Caco-2 (cell line): ENCODE measurements around the gene BMP6. TPM values are rescaled to one million over a fixed set of nuclear protein-coding genes. Genes with fewer than 3 reads are reported as not detected.

Experiments used
- BruUV-seq: library from RNA; stranded (reverse); fragments of 400-500 nt; replicated peaks from 2 replicates; lab custom pipeline; 2021; lab: Mats Ljungman, UMichigan
- CTCF ChIA-PET: fragments of 300-600 bp; sonication (Branson Sonifier 250); formaldehyde crosslinking; loops from one replicate; lab custom pipeline; 2022; ENCODE audit warnings: antibody characterized with exemption; lab: Charles Lee
- POLR2A ChIA-PET: fragments of 300-600 bp; sonication (Branson Sonifier 250); formaldehyde crosslinking; loops from one replicate; lab custom pipeline; 2022; ENCODE audit warnings: antibody characterized with exemption; lab: Charles Lee
- DNase-seq, 2 experiments: peaks; one replicate each; pipeline versions ENCODE4 v3.0.0 to v3.0.0-alpha.2; 2020 to 2022
- H3K27me3 ChIP-seq: replicated peaks from 2 replicates; pipeline ENCODE4 v1.6.0; 2011; ENCODE audit warnings: low read length; ENCODE audit not compliant: control insufficient read depth, insufficient read depth
- H3K36me3 ChIP-seq: 2 replicates; pipeline ENCODE4 v1.5.1; 2011; ENCODE audit warnings: low read length; ENCODE audit not compliant: control insufficient read depth, insufficient read depth
- H3K4me1 ChIP-seq: fragments of 250-450 bp; sonication (Bioruptor Pico); 2 replicates; pipeline ENCODE4 v1.5.1; 2020; ENCODE audit warnings: mild to moderate bottlenecking
- H3K4me3 ChIP-seq: 2 replicates; pipeline ENCODE4 v1.5.1; 2011; ENCODE audit warnings: low read depth, mild to moderate bottlenecking, control low read depth, low read length
- H3K9me3 ChIP-seq: fragments of 250-450 bp; sonication (Bioruptor Pico); 2 replicates; pipeline ENCODE4 v1.5.1; 2020; ENCODE audit warnings: mild to moderate bottlenecking, moderate library complexity
- H3K27ac Mint-ChIP-seq: one replicate; pipeline ENCODE4 v1.8.0; 2022; ENCODE audit warnings: mixed read lengths; ENCODE audit not compliant: unreplicated experiment
- H3K27me3 Mint-ChIP-seq: one replicate; pipeline ENCODE4 v1.8.0; 2022; ENCODE audit warnings: mixed read lengths; ENCODE audit not compliant: insufficient read depth, unreplicated experiment
- H3K36me3 Mint-ChIP-seq: one replicate; pipeline ENCODE4 v1.8.0; 2022; ENCODE audit warnings: mild to moderate bottlenecking, mixed read lengths; ENCODE audit not compliant: insufficient read depth, unreplicated experiment
- H3K4me1 Mint-ChIP-seq: one replicate; pipeline ENCODE4 v1.8.0; 2022; ENCODE audit warnings: low read depth, mixed read lengths; ENCODE audit not compliant: unreplicated experiment
- H3K4me3 Mint-ChIP-seq: one replicate; pipeline ENCODE4 v1.8.0; 2022; ENCODE audit warnings: mild to moderate bottlenecking, moderate library complexity, mixed read lengths; ENCODE audit not compliant: unreplicated experiment
- H3K9me3 Mint-ChIP-seq: one replicate; pipeline ENCODE4 v1.8.0; 2022; ENCODE audit warnings: mixed read lengths; ENCODE audit not compliant: unreplicated experiment
- CTCF ChIP-seq, 2 experiments: fragments of 200-600 bp in 1 of 2; IDR thresholded peaks; 1 replicate in 1 of 2; 2 replicates in 1 of 2; pipeline versions ENCODE4 v1.5.1 to v1.8.0; 2011 to 2022; ENCODE audit warnings: antibody characterized with exemption in 1 of 2, control low read depth in 1 of 2, inconsistent platforms in 1 of 2, low read depth in 1 of 2, low read length in 1 of 2, mild to moderate bottlenecking in 1 of 2, moderate library complexity in 1 of 2; ENCODE audit not compliant: insufficient read depth in 1 of 2, severe bottlenecking in 1 of 2, unreplicated experiment in 1 of 2
- intact Hi-C: fragments of 100-400 bp; cut with micrococcal nuclease; formaldehyde crosslinking; loops from one replicate; pipeline ENCODE4 v1.10.0; 2022; ENCODE audit not compliant: unreplicated experiment
- total RNA-seq: library from RNA; stranded (reverse); gene quantifications from 2 replicates; pipeline ENCODE4 v1.2.3, GENCODE V29; 2022

Gene BMP6
- total RNA-seq, 1 experiment from 2014 or later = 0.61 TPM

GRCh38 chr6:7758456-7758855, 32.6 kb downstream of the BMP6 start:
- CTCF ChIA-PET = no interaction called here
- POLR2A ChIA-PET = no interaction called here
- Histone ChIP-seq H3K36me3 (no peaks in the 10 kb centered on the region), H3K9me3 (no peaks in the 10 kb centered on the region), H3K4me3 (no peak overlapping the region), H3K4me1 (no peaks in the 10 kb centered on the region), H3K27me3 (no peaks in the 10 kb centered on the region; the same call in 1 of the 2 replicates)
- H3K4me1 Mint-ChIP-seq = no peaks in the 10 kb centered on the region
- no peak overlapping the region for H3K4me3 Mint-ChIP-seq
- no peak overlapping the region for H3K27ac Mint-ChIP-seq
- no peak for DNase-seq
- H3K36me3 Mint-ChIP-seq = no peaks in the 10 kb centered on the region
- H3K27me3 Mint-ChIP-seq = peaks cover 3% of the 10 kb centered on the region
- no peak for TF ChIP-seq CTCF (IDR thresholded peaks at IDR 0.05; ENCODE audit: insufficient read depth in 1 of 2, low read depth in 1 of 2, low read length in 1 of 2, severe bottlenecking in 1 of 2, unreplicated experiment in 1 of 2)
- no TSS peak for BruUV-seq
- intact Hi-C loops = no loop called here
- no peaks in the 10 kb centered on the region for H3K9me3 Mint-ChIP-seq

DNA sequence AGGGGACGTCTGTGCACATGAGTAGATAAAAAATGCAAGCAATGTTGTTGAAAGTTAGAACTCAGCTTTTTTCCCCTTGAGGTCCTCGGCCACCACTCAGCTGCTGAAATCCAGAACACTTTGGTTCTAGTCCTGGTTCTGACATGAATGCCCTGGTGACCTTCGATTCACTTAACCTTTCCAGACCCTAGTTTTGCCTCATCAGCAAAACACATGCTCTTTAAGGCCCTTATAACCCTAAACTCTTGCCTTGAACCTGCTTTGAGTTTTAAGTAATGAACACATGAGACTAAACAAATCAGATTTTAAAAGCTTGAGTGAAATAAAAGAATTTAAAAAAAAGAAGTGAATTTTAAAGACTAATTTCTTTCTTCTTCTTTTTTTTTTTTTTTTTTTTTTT, 33.4 kb downstream of the BMP6 start:
- H3K4me3 ChIP-seq = no peak overlapping the region
- no peaks in the 10 kb centered on the region for H3K36me3 ChIP-seq
- no peak for DNase-seq
- ChIA-PET POLR2A (no interaction called here), CTCF (interaction anchor here (0.6 kb wide), 1 partner anchor 215 kb away, joined by 5 read pairs; no protein-coding TSS in a partner anchor)
- H3K9me3 ChIP-seq = no peaks in the 10 kb centered on the region
- no peak overlapping the region for H3K4me3 Mint-ChIP-seq
- H3K9me3 Mint-ChIP-seq = no peaks in the 10 kb centered on the region
- no peak overlapping the region for H3K27ac Mint-ChIP-seq
- H3K36me3 Mint-ChIP-seq = no peaks in the 10 kb centered on the region
- no peaks in the 10 kb centered on the region; the same call in 1 of the 2 replicates for H3K27me3 ChIP-seq
- no peaks in the 10 kb centered on the region for H3K4me1 ChIP-seq
- BruUV-seq = no TSS peak
- TF ChIP-seq CTCF (IDR thresholded peaks at IDR 0.05; ENCODE audit: insufficient read depth in 1 of 2, low read depth in 1 of 2, low read length in 1 of 2, severe bottlenecking in 1 of 2, unreplicated experiment in 1 of 2) = no peak
- no peaks in the 10 kb centered on the region for H3K4me1 Mint-ChIP-seq
- H3K27me3 Mint-ChIP-seq = peaks cover 3% of the 10 kb centered on the region
- intact Hi-C loops = no loop called here

DNA sequence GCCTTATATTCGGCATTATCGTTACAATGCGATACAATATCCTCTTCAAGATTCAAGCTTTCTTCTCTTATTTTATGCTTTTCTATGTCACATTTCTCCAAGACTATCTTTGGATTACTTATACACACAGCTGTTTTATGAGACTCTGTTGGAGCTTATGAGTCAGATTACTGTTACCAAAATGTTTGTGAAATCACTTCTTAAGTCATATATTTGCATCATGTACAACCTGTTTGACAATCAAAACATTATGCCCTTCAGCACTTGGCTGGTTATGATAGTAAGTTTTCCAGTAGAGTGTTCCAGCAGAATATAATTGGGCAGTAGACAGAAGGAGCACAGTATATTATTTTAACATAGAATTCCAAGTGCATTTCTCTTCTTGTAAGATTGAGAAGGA, 35.2 kb downstream of the BMP6 start:
- Mint-ChIP-seq H3K27ac (no peak overlapping the region), H3K36me3 (no peaks in the 10 kb centered on the region), H3K9me3 (no peaks in the 10 kb centered on the region), H3K4me1 (no peaks in the 10 kb centered on the region), H3K4me3 (no peak overlapping the region), H3K27me3 (no peaks in the 10 kb centered on the region)
- Histone ChIP-seq H3K27me3 (no peaks in the 10 kb centered on the region; the same call in 1 of the 2 replicates), H3K36me3 (no peaks in the 10 kb centered on the region), H3K4me1 (no peaks in the 10 kb centered on the region), H3K9me3 (no peaks in the 10 kb centered on the region), H3K4me3 (no peak overlapping the region)
- CTCF ChIA-PET = no interaction called here
- no peak for TF ChIP-seq CTCF (IDR thresholded peaks at IDR 0.05; ENCODE audit: insufficient read depth in 1 of 2, low read depth in 1 of 2, low read length in 1 of 2, severe bottlenecking in 1 of 2, unreplicated experiment in 1 of 2)
- DNase-seq = no peak
- intact Hi-C loops = no loop called here
- BruUV-seq = no TSS peak
- POLR2A ChIA-PET = no interaction called here
